Hepatocyte (in vitro differentiated cells): Measurements from ENCODE around the gene SRPRB. TPM values are rescaled to one million over a fixed set of nuclear protein-coding genes. Genes with fewer than 3 reads are reported as not detected.

Experiments used
- DNase-seq: peaks from one replicate; pipeline ENCODE4 v3.0.0-alpha.2; 2016; ENCODE audit warnings: low spot score
- H2AFZ ChIP-seq: fragments of 200-600 bp; sonication (generic); 2 replicates; pipeline ENCODE4 v1.6.0; 2016; ENCODE audit warnings: antibody characterized with exemption, mild to moderate bottlenecking
- H3K27ac ChIP-seq: fragments of 200-600 bp; sonication (generic); 2 replicates; pipeline ENCODE4 v1.5.1; 2016; ENCODE audit warnings: mild to moderate bottlenecking
- H3K27me3 ChIP-seq: fragments of 200-600 bp; sonication (generic); 2 replicates; pipeline ENCODE4 v1.6.1; 2016
- H3K36me3 ChIP-seq: fragments of 200-600 bp; sonication (generic); replicated peaks from 2 replicates; pipeline ENCODE4 v1.5.1; 2016; ENCODE audit warnings: low read depth; ENCODE audit not compliant: insufficient read depth
- H3K4me1 ChIP-seq: fragments of 200-600 bp; sonication (generic); 2 replicates; pipeline ENCODE4 v1.5.1; 2016; ENCODE audit warnings: mild to moderate bottlenecking, moderate library complexity; ENCODE audit not compliant: insufficient read depth
- H3K4me2 ChIP-seq: fragments of 200-600 bp; sonication (generic); 2 replicates; pipeline ENCODE4 v1.6.0; 2016
- H3K4me3 ChIP-seq: fragments of 200-600 bp; sonication (generic); 2 replicates; pipeline ENCODE4 v1.5.1; 2016; ENCODE audit warnings: mild to moderate bottlenecking
- H3K79me2 ChIP-seq: fragments of 200-600 bp; sonication (generic); 2 replicates; pipeline ENCODE4 v1.6.0; 2017; ENCODE audit warnings: mild to moderate bottlenecking
- H3K9me2 ChIP-seq: fragments of 200-600 bp; sonication (generic); replicated peaks from 2 replicates; pipeline ENCODE4 v1.6.0; 2017; ENCODE audit warnings: mild to moderate bottlenecking; ENCODE audit not compliant: insufficient read depth
- H3K9me3 ChIP-seq: fragments of 200-600 bp; sonication (generic); 2 replicates; pipeline ENCODE4 v1.5.1; 2016; ENCODE audit warnings: low read depth, mild to moderate bottlenecking
- H4K20me1 ChIP-seq: fragments of 200-600 bp; sonication (generic); 2 replicates; pipeline ENCODE4 v1.6.0; 2016; ENCODE audit warnings: mild to moderate bottlenecking; ENCODE audit not compliant: insufficient read depth, poor library complexity, severe bottlenecking
- EZH2 ChIP-seq: fragments of 200-600 bp; sonication (generic); IDR thresholded peaks from 2 replicates; pipeline ENCODE4 v1.6.1; 2016; ENCODE audit warnings: antibody characterized with exemption, mild to moderate bottlenecking, borderline replicate concordance
- EZH2phosphoT487 ChIP-seq: fragments of 200-600 bp; sonication (generic); IDR thresholded peaks from one replicate; pipeline ENCODE4 v1.6.1; 2018; ENCODE audit warnings: antibody characterized with exemption, mild to moderate bottlenecking, low read depth, moderate library complexity; ENCODE audit not compliant: unreplicated experiment, severe bottlenecking
- WGBS: methylation state at CpG from one replicate; pipeline ENCODE4 v1.1.6; 2016; ENCODE audit warnings: low lambda C conversion rate; ENCODE audit errors: missing lambda C conversion rate; 5-methylcytosine and 5-hydroxymethylcytosine counted together
- polyA plus RNA-seq: library from polyadenylated mRNA; unstranded; fragments of >200 nt; fragmentation: Nextera tagmentation; extraction: Ambion mirVana; gene quantifications from 2 replicates; pipeline ENCODE4 v1.2.1, GENCODE V29; 2016
- total RNA-seq: library from RNA; depleted of rRNA; stranded (reverse); fragments of >200 nt; gene quantifications from 2 replicates; pipeline ENCODE4 v1.2.3, GENCODE V29; 2014
- TF ChIP-seq, protein P1 (sequence below): fragments of 200-600 bp; sonication (generic); IDR thresholded peaks from 2 replicates; pipeline ENCODE4 v1.5.1; 2016; ENCODE audit warnings: antibody characterized with exemption, mild to moderate bottlenecking; ENCODE audit not compliant: poor library complexity

SRPRB gene
- total and polyA plus RNA-seq, 2 experiments from 2014 or later: 94.4 to 129 TPM

DNA sequence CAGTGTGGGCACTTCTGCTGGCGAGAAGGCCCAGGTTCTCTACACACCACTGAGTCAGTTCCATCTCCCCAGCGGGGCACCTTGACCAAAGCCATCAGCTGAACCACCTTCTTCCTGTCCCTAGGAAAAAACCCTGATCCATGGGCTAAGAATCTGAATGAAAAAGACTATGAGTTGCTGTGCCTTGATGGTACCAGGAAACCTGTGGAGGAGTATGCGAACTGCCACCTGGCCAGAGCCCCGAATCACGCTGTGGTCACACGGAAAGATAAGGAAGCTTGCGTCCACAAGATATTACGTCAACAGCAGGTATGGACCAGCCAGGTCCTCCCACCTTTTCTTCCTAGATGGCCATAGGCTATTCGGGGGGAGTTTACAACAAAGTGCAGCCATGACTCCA is 30.3 kb upstream of the SRPRB start:
- H3K27me3 ChIP-seq: no peaks in the 10 kb centered on the region
- H3K9me2 ChIP-seq: no peaks in the 10 kb centered on the region
- TF ChIP-seq, protein P1, sequence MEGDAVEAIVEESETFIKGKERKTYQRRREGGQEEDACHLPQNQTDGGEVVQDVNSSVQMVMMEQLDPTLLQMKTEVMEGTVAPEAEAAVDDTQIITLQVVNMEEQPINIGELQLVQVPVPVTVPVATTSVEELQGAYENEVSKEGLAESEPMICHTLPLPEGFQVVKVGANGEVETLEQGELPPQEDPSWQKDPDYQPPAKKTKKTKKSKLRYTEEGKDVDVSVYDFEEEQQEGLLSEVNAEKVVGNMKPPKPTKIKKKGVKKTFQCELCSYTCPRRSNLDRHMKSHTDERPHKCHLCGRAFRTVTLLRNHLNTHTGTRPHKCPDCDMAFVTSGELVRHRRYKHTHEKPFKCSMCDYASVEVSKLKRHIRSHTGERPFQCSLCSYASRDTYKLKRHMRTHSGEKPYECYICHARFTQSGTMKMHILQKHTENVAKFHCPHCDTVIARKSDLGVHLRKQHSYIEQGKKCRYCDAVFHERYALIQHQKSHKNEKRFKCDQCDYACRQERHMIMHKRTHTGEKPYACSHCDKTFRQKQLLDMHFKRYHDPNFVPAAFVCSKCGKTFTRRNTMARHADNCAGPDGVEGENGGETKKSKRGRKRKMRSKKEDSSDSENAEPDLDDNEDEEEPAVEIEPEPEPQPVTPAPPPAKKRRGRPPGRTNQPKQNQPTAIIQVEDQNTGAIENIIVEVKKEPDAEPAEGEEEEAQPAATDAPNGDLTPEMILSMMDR: no peak
- no peak for TF ChIP-seq EZH2
- TF ChIP-seq EZH2phosphoT487: no peak
- no peaks in the 10 kb centered on the region for H3K36me3 ChIP-seq
- H3K4me1 ChIP-seq: no peaks in the 10 kb centered on the region
- H4K20me1 ChIP-seq: no peaks in the 10 kb centered on the region
- no peaks in the 10 kb centered on the region for H3K79me2 ChIP-seq
- H3K27ac ChIP-seq: no peak overlapping the region
- no peaks in the 10 kb centered on the region for H3K9me3 ChIP-seq
- 91% methylated on average over 9 of the region's 9 CpGs for WGBS
- no peak overlapping the region for H3K4me2 ChIP-seq
- DNase-seq: no peak
- no peak overlapping the region for H2AFZ ChIP-seq
- H3K4me3 ChIP-seq: no peak overlapping the region

DNA sequence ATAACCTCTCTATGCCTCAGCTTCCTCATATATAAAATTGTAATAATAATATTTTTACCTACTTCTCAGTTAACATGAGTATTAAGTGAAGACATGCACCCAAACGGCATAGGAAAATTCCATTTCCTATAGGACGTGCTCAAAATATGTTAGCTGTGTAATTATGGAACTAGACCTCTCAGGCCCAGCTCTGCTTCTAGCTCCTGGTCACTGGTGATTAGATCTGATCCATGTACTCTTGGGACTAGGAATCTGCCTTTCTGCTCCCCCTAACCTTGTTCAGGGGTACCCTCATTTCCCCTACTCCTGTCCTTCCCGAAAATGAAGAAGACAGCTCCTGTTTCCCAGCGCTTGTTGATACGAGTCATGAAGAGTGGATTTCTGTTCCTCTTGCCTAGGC is 29.8 kb upstream of the SRPRB start:
- Histone ChIP-seq H4K20me1 (no peaks in the 10 kb centered on the region), H2AFZ (no peak overlapping the region), H3K9me3 (no peaks in the 10 kb centered on the region), H3K4me2 (no peak overlapping the region), H3K36me3 (no peaks in the 10 kb centered on the region), H3K4me3 (no peak overlapping the region), H3K27ac (no peak overlapping the region), H3K79me2 (no peaks in the 10 kb centered on the region), H3K27me3 (no peaks in the 10 kb centered on the region), H3K9me2 (no peaks in the 10 kb centered on the region), H3K4me1 (no peaks in the 10 kb centered on the region)
- no peak for DNase-seq
- TF ChIP-seq EZH2 (no peak), EZH2phosphoT487 (no peak)
- TF ChIP-seq, protein P1: no peak
- WGBS: 95% methylated on average over 5 of the region's 5 CpGs

DNA sequence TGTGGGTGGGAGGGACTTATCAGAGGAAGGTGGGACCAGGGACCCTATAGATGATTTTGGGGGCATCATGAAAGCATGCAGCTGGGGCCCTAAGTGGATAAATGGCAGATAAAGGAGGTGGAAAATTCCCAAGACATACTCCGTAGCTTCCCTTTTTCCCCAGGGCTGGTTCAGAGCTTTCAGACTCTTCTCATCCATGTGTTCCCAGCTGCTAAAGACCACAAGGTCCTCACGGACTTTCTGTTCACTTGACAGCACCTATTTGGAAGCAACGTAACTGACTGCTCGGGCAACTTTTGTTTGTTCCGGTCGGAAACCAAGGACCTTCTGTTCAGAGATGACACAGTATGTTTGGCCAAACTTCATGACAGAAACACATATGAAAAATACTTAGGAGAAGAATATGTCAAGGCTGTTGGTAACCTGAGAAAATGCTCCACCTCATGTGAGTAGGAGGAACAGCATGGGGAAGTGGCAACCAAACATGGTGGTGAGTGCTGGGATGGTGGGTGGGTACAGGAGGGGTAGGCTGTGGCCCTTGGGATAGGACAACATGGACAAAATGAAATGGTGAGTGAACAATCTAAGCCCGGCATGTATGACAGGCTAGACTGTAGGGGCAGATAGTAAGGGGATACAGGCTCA is 28.7 kb upstream of the SRPRB start:
- 94% methylated on average over 7 of the region's 7 CpGs for WGBS
- Histone ChIP-seq H3K9me3 (no peaks in the 10 kb centered on the region), H3K27ac (no peak overlapping the region), H3K9me2 (no peaks in the 10 kb centered on the region), H3K4me1 (no peaks in the 10 kb centered on the region), H3K4me3 (no peak overlapping the region), H2AFZ (no peak overlapping the region), H4K20me1 (no peaks in the 10 kb centered on the region), H3K36me3 (no peaks in the 10 kb centered on the region), H3K27me3 (no peaks in the 10 kb centered on the region), H3K4me2 (no peak overlapping the region), H3K79me2 (no peaks in the 10 kb centered on the region)
- DNase-seq: no peak
- no peak for TF ChIP-seq EZH2
- TF ChIP-seq, protein P1: no peak
- TF ChIP-seq EZH2phosphoT487: no peak
